GM12892 (cell line): ENCODE measurements around the gene CBLB.

Source experiments
- POLR2A ChIP-seq: IDR thresholded peaks from 2 replicates; pipeline ENCODE4 v1.6.1; 2011; ENCODE audit warnings: low read depth, low read length, control low read depth
- POLR2AphosphoS5 ChIP-seq: IDR thresholded peaks from 2 replicates; pipeline ENCODE4 v1.6.1; 2011; ENCODE audit warnings: low read depth, low read length, control low read depth
- TAF1 ChIP-seq: IDR thresholded peaks from 2 replicates; pipeline ENCODE4 v1.6.1; 2011; ENCODE audit warnings: low read depth, mild to moderate bottlenecking, control low read depth, low read length, borderline replicate concordance

DNA sequence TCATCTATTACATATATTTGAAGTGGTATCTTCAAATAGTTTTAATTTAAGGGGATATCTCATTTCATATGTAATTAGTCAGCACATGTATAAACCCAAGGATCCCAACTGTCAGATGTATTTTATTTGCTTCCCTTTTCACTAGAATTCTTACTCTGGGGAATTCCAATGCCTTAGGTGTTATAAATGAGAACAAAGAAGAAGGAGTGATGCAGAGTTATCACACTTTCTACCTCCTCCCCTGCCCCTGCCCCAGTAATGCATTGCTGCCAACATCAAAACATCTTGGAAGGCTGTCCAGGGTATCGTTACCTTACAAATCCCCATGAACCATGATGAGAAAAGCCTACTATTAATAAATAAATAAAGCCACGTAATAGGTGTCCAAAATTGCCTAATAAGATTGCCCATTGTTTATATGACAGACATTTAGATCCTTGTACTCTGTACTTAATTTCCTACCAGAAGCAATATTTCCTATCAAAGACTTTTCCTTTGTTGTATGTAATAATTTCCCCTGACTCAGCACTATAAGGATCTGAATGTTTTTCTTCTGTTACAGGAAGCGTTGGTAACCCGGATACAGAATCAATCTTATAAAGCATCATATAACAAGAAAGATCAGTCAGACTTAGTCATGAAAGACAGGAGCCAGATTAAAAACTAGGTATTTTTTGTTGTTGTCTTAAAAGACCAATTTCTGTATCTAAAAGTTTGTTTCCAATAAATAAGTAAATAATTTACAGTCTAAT lies 38.8 kb downstream of the CBLB start:
- TF ChIP-seq POLR2AphosphoS5 = no peak
- no peak for TF ChIP-seq POLR2A
- no peak for TF ChIP-seq TAF1
